Epithelial cell of proximal tubule (primary cell): Measurements from ENCODE around the gene DGKB. TPM values are rescaled to one million over a fixed set of nuclear protein-coding genes. Genes with fewer than 3 reads are reported as not detected.

Experiments used
- DNase-seq: peaks from one replicate; pipeline ENCODE4 v3.0.0-alpha.2; 2011; ENCODE audit warnings: low read depth
- H3K4me3 ChIP-seq: 2 replicates; pipeline ENCODE4 v1.5.1; 2011; ENCODE audit warnings: low read depth, mild to moderate bottlenecking, low read length
- total RNA-seq: library from RNA; depleted of rRNA; stranded (reverse); fragments of >200 nt; gene quantifications from 2 replicates; pipeline ENCODE4 v1.2.3, GENCODE V29; 2015
- TF ChIP-seq, protein P1 (sequence below): conservative IDR thresholded peaks from 2 replicates; pipeline ENCODE4 v1.5.1; 2012; ENCODE audit warnings: low read depth, mild to moderate bottlenecking, low read length

DGKB gene
- total RNA-seq, 1 donor from 2014 or later, result 0.69 TPM

DNA sequence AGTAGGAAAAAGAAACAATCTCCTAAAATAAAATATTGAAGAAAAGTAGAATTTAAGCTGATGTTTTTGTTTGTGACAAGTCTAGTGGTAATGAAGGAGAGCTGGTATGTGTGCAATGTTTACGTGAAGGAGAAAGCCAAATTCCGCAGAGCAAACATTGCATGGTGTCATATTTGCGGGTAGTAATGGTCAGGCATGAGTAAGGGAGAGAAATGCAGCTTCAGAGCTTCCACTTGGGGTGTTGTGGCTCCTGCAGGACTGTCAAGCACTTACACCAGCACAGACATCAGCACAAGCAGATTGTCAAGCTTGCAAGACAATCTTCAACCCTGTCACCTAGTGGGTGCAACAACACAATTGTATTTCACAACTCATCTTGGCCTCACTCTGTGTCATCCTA, 776.6 kb downstream of the DGKB start:
- DNase-seq, result peak; percentile 15
- TF ChIP-seq, protein P1, sequence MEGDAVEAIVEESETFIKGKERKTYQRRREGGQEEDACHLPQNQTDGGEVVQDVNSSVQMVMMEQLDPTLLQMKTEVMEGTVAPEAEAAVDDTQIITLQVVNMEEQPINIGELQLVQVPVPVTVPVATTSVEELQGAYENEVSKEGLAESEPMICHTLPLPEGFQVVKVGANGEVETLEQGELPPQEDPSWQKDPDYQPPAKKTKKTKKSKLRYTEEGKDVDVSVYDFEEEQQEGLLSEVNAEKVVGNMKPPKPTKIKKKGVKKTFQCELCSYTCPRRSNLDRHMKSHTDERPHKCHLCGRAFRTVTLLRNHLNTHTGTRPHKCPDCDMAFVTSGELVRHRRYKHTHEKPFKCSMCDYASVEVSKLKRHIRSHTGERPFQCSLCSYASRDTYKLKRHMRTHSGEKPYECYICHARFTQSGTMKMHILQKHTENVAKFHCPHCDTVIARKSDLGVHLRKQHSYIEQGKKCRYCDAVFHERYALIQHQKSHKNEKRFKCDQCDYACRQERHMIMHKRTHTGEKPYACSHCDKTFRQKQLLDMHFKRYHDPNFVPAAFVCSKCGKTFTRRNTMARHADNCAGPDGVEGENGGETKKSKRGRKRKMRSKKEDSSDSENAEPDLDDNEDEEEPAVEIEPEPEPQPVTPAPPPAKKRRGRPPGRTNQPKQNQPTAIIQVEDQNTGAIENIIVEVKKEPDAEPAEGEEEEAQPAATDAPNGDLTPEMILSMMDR, result no peak
- H3K4me3 ChIP-seq, result no peak overlapping the region

DNA sequence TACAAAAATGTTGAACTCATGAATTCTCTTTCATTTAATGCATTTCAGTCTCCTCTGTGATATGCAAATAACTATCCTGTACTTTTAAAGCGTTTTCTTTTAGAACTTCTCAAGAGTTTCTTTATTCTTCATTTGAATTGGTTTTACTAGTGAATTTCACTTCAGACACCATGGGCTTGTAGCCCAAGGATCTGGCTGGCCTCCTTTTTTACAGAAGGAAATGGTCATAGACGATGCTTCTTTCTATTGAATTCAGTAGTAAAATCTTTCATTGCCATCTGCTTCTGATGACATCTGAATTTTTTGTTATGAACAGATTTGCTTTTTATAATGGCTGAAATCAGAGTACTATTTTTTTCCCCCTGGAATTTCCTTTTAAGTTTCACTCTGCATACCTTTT, 777.8 kb downstream of the DGKB start:
- DNase-seq, result no peak
- TF ChIP-seq, protein P1, result no peak
- H3K4me3 ChIP-seq, result no peak overlapping the region

DNA sequence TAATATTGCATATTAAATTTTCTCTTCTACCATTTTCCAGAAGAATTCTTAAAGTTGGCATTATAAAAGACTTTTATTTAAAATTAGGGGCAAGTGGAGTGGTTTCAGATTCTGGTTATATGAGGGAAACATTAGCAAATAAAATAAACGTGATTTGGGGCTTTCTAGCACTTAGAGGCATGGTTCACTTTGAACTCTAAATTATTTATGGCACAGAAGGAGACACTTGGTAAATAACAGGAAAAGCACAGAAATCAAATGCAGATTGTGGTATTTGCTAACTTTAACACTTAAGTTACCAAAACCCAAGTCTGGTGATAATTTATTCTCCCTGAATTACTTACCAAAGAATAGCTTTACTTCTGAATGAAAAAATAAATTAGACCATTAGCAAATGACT, 778.6 kb downstream of the DGKB start:
- no peak overlapping the region for H3K4me3 ChIP-seq
- no peak for DNase-seq
- TF ChIP-seq, protein P1, result no peak

DNA sequence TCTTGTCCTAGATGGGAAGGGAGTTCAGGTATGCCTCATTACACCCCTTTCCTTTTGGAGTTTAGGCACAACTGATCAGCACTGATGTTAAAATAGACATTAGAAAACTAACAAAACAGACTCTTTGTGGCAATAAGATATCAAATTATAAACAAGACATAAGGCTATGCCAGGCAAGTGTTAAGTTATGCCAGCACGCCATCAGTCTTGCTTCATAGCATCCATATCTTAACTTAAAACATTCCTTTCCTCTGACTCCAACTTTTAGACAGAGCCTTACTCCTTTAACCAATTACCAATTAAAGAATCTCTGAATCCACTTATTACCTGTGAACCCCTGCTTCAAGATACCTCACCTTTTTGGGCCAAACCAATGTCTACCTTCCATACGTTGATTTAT, 786.9 kb downstream of the DGKB start:
- DNase-seq, result no peak
- TF ChIP-seq, protein P1, result no peak
- H3K4me3 ChIP-seq, result no peak overlapping the region

DNA sequence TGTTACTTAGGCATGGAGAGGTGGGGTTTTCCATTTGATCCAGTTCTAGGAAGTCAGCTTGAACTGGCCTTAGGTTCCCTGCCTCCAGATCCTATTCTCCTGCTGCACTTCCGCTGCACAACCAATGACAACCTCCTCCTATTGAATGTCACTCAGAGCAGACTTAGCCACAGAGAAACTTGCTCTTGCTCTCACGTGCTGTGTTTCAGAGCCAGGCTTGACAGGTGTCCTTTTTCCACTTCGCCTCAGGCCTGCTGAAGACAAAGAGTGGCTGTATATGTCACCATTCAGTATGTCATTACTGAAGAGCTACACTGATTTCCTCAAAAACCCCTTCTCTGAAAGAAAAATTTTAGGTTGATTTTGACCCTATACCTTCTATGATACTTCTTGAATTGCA, 797.7 kb downstream of the DGKB start:
- TF ChIP-seq, protein P1, result no peak
- H3K4me3 ChIP-seq, result no peak overlapping the region
- no peak for DNase-seq

DNA sequence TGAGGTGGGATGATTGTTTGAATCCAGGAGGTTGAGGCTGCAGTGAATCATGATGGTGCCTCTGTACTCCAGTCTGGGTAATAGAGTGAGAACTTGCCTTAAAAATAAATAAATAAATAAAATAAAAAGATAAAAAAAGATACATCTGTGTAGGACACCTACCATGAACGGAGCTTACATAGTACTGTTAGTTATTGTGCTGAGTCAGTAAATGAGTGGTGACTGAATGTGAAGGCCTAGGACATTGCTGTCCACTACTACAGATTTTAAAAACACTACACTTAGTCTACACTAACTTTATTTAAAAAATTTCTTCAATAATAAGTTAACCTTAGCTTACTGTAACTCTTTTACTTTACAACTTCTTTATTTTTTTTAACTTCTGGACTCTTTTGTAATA, 806.4 kb downstream of the DGKB start:
- DNase-seq, result no peak
- TF ChIP-seq, protein P1, result no peak

DNA sequence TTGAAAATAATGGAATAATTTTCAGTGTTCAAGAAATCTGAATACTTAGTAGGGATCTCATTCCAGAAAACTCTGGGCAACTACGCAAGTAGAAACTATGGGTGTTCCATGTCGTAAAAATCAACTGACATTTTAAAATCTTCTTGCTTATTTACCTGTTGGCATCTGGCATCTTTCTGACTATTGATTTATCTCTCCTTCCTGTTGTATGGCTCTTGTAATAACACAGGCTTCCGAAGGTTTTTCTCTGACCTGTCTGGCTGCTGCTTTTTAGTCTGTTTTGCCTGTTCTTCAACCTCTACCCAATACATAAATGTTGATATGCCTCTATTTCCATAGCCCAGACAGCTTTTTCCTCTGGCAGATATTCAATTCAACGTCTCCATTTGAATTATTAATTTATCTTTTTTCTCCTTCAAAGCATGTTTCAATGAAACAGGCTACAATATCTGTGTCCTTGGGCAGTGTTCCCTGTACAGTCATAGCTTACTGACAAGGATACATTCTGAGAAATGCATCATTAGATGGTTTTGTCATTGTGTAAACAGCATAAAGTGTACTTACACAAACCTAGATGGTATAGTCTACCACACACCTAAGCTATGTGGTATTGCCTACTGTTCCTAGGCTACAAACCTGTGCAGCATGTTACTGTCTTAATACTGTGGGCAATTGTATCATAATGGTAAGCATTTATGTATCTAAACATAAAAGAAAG, 807.2 kb downstream of the DGKB start:
- H3K4me3 ChIP-seq, result no peak overlapping the region
- TF ChIP-seq, protein P1, result no peak
- DNase-seq, result no peak

More for the DNA sequence above, 806.4 kb downstream of the DGKB start:
- no peak overlapping the region for H3K4me3 ChIP-seq
